Measurements from ENCODE around the gene DENND4A.
"Not testable (repeated sequence)": the region's sequence is repeated elsewhere in the genome, so short reads cannot be mapped to it uniquely, and the experiment has no call there.

DENND4A gene

DNA sequence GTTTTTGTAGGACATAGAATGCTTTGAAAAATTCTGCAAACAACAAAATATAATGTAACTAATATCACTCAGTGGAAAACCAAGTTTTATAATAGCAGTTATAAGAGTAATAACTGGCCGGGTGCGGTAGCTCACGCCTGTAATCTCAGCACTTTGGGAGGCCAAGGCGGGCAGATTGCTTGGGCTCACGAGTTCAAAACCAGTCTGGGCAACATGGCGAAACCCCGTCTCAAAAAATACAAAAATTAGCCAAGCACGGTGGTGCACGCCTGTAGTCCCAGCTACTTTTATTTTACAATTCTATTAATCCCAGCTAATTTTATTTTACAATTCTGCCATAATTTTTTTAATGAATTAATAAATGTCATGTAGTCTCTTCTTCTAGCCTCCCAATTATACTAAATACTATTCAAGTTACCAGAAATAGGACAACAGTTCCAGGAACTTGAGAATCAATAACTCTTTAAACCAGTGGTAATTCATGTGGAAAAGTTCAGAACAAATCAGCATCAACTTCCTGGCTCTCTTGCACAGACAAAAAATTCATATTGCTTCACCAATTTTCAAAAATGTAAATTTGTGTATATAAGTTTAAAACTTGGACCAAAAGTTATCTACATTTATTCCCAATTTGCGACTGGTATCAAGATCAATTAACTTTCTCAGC is 2.2 kb downstream of the DENND4A start:
- in situ Hi-C loops (cut with HindIII; ENCODE audit: low sequenced_read_pairs), result no loop called here

DNA sequence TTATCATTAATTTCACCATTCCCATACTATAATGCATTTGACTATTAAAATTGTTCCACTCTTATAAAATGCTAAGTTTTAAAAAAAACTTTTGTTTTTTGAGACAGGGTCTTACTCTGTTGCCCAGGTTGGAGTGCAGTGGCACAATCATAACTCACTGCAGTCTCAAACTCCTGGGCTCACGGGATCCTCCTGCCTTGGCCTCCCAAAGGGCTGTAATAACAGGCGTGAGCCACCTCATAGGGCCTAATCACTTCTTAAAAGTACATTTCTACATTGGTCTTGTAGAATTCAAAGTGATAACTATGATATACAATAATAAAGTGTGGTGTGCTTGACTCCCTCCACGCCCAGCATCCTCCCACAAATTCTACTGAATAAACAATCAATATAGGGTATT is 3.0 kb downstream of the DENND4A start:
- in situ Hi-C loops (cut with HindIII; ENCODE audit: low sequenced_read_pairs), result no loop called here

DNA sequence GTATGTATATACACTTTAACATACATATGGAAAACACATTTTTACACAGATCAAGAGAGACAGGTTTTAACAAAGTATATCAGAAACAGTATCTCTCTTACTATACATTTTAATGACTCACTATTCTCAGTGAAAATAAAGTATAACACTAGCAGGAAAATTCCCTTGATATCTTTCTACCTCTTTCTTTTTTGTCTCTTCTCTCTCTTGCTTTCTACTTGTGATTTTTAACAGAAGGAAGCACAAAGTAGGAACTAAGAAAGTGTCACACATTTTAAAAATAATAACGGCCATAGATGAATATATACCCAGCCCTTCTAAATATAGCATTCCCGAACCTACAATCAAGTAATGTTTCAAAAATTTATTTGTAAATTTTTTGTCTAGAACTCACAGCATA is 4.8 kb downstream of the DENND4A start:
- in situ Hi-C loops (cut with HindIII; ENCODE audit: low sequenced_read_pairs), result no loop called here

DNA sequence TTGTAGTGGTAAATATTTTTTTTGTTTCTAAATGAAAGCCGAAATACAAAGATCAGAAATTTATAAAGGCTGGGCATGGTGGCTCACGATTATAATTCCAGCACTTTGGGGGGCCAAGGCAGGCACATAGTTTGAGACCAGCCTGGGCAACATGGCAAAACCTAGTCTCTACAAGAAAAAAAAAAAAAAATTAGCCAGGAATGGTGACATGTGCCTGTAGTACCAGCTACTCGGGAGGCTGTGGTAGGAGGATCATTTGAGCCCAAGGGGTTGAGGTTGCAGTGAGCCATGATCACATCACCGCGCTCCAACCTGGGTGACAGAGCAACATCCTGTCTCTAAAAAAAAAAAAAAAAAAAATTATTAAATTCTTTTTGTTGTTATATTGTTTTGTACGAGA is 6.9 kb downstream of the DENND4A start:
- in situ Hi-C loops (cut with HindIII; ENCODE audit: low sequenced_read_pairs), result no loop called here

DNA sequence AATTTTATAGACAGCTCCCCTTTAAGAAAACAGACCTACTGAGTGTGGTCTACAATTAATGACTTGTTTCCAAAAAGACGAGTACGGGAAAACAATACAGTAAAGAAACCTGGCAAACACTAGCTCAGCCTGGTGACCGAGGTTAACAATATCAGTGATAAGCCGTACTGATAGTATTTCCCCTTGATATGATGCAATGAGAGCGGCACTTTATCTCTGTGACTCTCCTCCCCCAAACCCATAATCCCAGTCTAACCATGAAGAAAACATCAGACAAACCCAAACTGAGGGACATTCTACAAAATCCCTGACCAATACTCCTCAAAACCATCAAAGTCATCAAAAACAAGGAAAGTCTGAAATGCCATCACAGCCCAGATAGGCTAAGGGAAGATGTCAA is 8.2 kb downstream of the DENND4A start:
- in situ Hi-C loops (cut with HindIII; ENCODE audit: low sequenced_read_pairs), result no loop called here

DNA sequence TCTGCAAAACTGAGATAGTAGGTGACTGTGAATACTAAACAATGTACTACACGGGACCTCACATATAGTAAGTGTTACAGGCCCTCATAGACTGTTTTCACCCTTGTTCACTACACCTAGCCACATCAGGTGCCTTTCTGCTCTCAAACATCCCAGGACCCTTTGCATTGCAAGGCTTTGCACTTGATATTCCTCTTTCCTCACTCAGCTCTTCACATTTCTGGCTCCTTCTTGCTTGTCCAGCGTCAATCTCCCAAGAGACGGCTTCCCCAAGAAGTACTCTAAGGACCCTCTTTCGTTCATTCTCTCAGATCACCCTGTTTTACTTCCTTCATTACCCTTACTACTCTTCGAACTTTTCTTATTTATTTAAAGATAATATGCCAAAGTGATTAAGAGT is 10.0 kb downstream of the DENND4A start:
- in situ Hi-C loops (cut with HindIII; ENCODE audit: low sequenced_read_pairs), result no loop called here

DNA sequence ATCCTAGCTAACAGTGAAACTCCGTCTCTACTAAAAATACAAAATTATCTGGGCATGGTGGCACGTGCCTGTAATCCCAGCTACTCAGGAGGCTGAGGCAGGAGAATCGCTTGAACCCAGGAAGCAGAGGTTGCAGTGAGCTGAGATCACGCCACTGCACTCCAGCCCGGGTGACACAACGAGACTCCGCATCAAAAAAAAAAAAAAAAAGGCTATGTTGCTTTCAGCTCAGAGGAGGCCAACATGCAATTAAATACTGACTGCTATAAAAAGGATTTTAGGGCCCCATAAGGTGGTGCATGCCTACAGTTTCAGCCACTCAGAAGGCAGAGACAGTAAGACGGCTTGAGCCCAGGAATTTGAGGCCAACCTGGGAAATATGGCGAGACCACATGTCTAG is 13.4 kb downstream of the DENND4A start:
- in situ Hi-C loops (cut with HindIII; ENCODE audit: low sequenced_read_pairs), result not testable (repeated sequence)

DNA sequence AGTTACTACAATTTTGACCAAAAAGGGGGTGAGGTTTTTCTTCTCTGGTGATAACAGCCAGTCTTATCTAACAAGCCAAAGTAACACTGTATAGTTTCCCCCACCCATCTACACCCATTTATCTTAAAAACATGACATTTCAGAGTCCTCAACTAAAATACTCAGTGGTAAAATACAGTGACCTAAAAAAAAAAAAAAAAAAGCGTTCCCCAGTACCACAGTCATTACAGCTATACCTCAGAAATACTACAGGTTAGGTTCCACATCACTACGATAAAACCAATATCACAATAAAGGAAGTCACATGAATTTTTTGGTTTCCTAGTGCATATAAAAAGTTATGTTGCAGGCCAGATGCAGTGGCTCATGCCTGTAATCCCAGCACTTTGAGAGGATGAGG is 13.8 kb downstream of the DENND4A start:
- in situ Hi-C loops (cut with HindIII; ENCODE audit: low sequenced_read_pairs), result no loop called here

DNA sequence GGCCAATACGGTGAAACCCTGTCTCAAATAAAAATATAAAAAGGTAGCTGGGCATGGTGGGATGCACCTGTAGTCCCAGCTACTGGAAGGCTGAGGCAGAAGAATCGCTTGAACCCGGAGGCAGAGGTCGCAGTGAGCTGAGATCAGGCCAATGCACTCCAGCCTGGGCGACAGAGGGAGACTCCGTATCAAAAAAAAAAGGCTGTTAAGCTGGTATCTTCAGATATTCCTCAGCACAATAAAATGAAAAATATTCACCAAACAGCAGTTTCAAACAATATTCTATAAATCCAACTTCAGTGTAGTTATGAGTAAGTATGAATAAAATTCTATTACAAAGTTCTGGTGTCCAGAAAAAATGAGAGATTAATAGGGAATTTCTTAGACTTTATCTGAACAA is 14.2 kb downstream of the DENND4A start:
- in situ Hi-C loops (cut with HindIII; ENCODE audit: low sequenced_read_pairs), result no loop called here

DNA sequence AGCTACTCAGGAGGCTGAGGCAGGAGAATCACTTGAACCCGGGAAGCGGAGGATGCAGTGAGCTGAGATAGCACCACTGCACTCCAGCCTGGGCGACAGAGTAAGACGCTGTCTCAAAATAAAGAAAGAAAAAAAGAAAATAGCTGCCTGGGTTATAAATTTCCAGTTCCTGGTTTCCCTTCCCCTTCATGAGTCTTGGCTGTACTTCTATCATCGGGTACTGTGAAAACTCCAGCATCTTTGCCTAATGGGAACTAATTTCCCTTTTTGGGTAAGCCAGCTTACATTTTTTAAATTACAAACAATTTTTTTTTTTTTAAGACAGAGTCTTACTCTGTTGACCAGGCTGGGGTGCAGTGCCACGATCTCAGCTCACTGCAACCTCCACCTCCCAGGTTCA is 15.0 kb downstream of the DENND4A start:
- in situ Hi-C loops (cut with HindIII; ENCODE audit: low sequenced_read_pairs), result no loop called here

DNA sequence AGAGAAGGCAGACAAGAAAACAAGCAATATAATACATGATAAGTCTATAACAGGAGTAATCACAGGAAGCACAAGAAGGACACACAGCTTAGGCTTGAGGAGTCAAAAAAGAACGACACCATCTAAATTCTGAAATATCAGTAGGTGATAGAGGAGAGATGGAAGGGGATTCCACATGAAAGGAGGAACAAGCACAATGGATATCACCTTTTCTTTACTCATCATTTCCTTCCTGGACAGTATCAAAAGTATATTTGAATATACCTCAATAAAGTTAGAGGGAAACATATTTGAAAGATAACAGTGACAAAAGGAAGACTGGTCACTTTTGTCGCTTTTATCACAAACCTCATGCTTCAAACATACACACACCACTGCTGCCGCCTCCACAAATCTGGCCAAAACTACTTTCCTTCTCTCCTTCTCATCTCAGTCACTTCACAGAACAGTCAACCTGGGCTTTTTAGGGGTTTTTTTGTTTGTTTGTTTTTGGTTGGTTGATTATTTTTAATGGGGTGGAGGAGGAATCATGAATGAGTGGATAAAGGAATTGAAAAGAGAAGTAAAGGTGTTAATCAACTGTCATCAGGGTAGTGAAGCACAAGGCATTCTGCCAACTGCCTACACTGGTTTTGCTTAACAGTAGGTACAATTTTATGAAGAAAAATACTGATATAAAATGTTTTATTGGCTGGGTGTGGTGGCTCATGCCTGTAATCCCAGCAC is 18.5 kb downstream of the DENND4A start:
- in situ Hi-C loops (cut with HindIII; ENCODE audit: low sequenced_read_pairs), result no loop called here

DNA sequence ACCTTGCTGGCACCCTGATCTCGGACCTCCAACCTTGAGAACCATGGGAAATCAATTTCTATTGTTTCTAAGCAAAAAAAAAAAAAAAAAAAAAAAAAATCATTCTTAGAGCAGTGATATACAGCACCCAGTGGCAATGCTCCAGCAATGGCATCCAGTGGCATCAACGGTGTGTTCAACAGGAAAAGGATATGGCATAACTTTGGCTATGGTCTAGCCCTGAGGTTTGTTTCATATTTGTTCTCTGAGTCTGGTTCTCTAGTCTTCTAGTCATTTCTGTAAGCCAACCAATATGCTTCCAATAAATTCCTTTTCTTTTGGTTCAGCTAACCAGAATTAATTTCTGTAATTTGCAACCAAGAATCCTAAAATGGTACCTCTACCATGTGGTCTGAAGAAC is 19.2 kb downstream of the DENND4A start:
- in situ Hi-C loops (cut with HindIII; ENCODE audit: low sequenced_read_pairs), result no loop called here

DNA sequence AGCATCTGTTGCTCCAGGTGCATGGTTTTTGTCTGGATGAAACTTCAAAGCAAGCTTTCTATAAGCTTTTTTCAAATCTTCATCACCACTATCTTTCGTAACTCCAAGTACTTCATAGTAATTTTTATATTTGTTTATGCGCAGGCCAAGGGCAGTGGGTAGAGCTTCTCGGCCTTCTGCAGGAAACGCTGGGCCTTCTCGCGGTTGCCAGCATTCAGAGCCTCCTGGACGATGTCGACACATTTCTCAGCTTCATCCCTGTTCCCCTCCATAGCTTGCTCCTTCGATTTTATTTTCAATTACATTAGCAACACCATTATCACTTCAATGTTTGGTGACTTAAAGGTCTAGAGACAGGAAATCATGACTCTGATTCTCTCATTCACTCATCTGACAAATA is 20.2 kb downstream of the DENND4A start:
- in situ Hi-C loops (cut with HindIII; ENCODE audit: low sequenced_read_pairs), result no loop called here

DNA sequence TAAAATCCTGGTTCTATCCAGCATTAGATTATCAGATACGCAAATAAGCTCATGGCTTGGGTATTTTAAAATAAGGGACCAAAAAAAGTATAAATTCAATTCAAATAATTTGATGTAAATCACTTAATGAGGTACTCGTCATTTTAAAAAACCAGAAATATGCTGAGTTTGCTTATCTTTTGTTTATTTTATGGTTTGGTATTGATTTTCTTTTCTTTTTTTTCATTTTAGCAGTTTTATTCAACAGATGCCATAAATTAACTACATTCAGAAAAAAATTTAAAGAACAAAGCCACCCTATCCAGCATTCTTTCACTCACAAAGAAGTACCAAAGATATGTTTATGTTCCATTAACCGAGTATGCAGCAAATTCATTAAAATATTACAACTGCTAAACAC is 22.6 kb downstream of the DENND4A start:
- in situ Hi-C loops (cut with HindIII; ENCODE audit: low sequenced_read_pairs), result no loop called here

DNA sequence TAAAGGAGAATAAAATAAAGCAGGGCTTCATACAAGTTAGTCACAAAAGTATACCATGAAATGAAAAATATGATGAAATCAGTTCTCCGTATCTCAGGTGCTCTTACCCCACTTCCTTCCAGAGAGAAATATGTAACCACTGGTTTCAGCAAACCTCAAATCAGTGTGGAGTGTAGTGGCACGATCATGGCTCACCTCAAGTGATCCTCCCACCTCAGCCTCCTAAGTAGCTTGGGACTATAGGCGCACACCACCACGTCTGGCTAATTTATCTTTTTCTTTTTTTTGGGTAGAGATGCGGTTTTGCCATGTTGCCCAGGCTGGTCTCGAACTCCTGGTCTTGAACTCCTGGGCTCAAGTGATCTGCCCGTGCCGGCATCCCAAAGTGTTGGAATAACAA is 24.2 kb downstream of the DENND4A start:
- in situ Hi-C loops (cut with HindIII; ENCODE audit: low sequenced_read_pairs), result no loop called here

DNA sequence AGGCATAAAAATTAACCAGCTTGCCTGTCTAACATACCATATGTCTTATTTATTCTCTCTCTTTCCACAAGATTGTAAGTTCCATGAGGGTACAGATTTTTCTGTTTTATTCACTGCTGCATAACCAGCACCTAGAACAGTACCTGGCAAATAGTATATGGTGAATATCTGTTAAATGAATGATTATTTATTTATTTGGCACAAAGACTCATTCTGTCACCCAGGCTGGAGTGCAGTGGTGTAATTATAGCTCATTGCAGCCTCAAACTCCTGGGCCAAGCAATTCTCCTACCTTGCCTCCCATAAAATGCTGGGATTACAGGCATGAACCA is 24.9 kb downstream of the DENND4A start:
- in situ Hi-C loops (cut with HindIII; ENCODE audit: low sequenced_read_pairs), result no loop called here

DNA sequence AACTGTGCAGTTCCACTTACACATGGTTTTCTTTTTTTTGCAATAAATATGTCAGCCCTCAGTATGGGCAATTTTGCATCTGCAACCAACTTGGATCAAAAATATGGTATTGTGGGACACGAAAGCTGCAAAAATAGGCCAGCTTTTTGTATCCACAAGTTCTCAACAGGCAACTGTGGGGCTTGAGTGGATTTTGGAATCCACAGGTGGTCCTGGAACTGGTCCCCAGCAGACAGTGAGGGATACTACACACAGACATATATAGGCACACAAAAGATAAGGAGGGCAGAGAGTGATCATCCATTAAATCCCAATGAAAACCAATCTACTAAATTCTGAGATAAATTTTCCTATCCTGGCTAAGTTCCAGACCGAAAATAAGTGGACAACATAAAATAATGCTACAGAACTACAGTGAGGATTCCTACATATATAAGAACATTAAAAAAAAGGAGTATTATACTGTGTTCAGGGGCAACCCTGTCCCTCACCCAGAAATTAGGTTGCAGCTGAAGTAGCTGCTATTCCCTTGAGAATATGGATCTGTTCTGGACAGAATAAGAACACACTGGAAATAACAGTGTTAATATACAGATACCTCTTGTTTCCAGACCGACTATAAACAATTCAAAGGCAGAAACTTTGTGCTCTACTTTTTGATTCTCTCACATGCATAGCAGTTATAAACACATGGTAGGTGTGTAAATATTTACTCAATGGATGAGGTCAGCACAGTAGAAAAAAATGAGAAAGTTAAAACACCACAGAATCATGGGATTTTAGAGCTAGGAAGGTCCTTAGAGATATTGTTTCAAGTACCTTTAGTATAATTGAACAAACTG is 25.4 kb downstream of the DENND4A start:
- in situ Hi-C loops (cut with HindIII; ENCODE audit: low sequenced_read_pairs), result no loop called here

DNA sequence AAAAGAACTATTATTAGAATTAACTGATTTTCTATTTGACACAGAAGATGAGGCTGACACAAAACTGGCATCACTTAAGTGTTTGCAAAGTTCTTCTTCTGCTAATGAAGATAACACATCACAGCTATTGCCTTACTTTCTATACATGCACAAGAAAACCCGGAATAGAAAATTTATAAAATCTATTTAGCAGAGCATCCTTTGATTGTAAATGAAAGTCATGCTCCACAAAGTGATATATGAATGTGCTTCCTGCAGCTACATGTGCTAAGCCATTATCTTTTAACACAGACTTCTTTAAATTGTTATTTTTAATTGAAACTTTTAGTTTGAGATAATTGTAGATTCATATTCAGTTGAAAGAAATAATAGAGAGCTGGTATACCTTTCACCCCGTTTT is 27.0 kb downstream of the DENND4A start:
- in situ Hi-C loops (cut with HindIII; ENCODE audit: low sequenced_read_pairs), result no loop called here

DNA sequence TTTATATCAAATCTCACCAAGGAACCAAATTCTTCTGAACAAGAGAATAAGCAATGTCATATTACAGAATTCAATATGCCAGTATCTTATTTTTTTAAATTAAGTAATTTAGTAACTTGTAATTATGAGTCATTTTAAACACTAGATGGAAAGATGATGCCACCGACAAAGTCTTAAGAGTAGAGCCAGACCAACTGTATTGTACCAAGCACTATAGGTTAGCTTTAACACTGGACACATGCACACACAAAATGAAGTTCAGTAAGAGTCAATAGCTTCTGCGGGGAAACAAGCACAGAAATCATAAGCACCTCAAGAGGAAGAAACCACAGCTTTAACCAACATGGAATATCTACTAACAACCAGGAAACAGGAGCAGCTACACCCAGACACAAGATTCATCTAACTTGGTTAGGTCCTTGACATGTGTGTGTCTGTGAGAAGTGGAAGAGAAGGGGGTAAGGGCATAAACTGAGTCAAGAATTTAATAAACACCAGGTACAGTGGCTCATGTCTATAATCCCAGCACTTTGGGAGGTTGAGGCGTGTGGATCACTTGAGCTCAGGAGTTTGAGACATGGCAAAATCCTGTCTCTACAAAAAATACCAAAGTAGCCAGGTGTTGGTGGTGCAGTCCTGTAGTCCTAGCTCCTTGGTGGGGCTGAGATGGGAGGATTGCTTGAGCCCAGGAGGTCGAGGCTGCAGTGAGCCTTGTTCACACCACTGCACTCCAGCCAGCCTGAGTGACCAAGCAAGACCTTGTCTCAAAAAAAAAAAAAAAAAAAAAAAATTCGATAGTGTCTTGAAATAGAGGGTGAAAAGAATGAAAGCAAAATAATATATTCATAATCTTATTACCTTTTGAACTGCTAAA is 28.9 kb downstream of the DENND4A start:
- in situ Hi-C loops (cut with HindIII; ENCODE audit: low sequenced_read_pairs), result no loop called here

DNA sequence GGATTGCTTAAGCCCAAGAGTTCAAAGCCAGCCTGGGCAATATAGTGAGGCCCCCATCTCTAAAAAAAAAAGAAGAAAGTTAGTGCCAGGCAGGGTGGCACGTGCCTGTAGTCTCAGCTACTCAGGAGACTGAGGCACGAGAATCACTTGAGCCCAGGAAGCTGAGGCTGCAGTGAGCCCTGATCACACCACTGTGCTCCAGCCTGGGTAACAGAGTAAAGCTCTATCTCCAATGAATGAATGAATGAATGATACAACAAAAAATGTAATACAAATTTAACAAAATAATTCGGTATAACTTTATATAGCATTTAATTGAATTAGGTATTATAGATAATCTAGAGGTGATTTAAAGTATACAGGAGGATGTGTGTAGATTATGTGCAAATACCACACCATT is 29.7 kb downstream of the DENND4A start:
- in situ Hi-C loops (cut with HindIII; ENCODE audit: low sequenced_read_pairs), result no loop called here

Data from DLD1 (cell line).